ENCODE measurements around the gene PIAS4.

Gene PIAS4

GRCh38 chr19:4023600-4024398 is 16.3 kb downstream of the PIAS4 start:
- DNase-seq (ENCODE audit: low spot score): no peak

- no peak for DNase-seq (ENCODE audit: low spot score)
Observed at GRCh38 chr19:4025317-4025716, 17.8 kb downstream of the PIAS4 start.

GRCh38 chr19:4027146-4027545 is 19.6 kb downstream of the PIAS4 start:
- DNase-seq (ENCODE audit: low spot score): no peak

GRCh38 chr19:4028334-4029246 is 21.1 kb downstream of the PIAS4 start:
- no peak for DNase-seq (ENCODE audit: low spot score)

- no peak for DNase-seq (ENCODE audit: low spot score)
Observed at GRCh38 chr19:4029247-4029614, 21.7 kb downstream of the PIAS4 start.

GRCh38 chr19:4030552-4030951 is 23.0 kb downstream of the PIAS4 start:
- no peak for DNase-seq (ENCODE audit: low spot score)

GRCh38 chr19:4030981-4031380 is 23.4 kb downstream of the PIAS4 start:
- DNase-seq (ENCODE audit: low spot score): no peak

GRCh38 chr19:4031420-4031819 is 23.9 kb downstream of the PIAS4 start:
- DNase-seq (ENCODE audit: low spot score): no peak

GRCh38 chr19:4032436-4032835 is 24.9 kb downstream of the PIAS4 start:
- no peak for DNase-seq (ENCODE audit: low spot score)

- DNase-seq (ENCODE audit: low spot score): no peak
Observed at GRCh38 chr19:4033028-4033956, 25.8 kb downstream of the PIAS4 start.

GRCh38 chr19:4034048-4035017 is 26.8 kb downstream of the PIAS4 start:
- no peak for DNase-seq (ENCODE audit: low spot score)

- no peak for DNase-seq (ENCODE audit: low spot score)
Observed at GRCh38 chr19:4035018-4035566, 27.6 kb downstream of the PIAS4 start.

GRCh38 chr19:4035582-4035981 is 28.0 kb downstream of the PIAS4 start:
- no peak for DNase-seq (ENCODE audit: low spot score)

GRCh38 chr19:4036576-4037300 is 29.2 kb downstream of the PIAS4 start:
- no peak for DNase-seq (ENCODE audit: low spot score)

- DNase-seq (ENCODE audit: low spot score): no peak
Observed at GRCh38 chr19:4037301-4037949, 29.9 kb downstream of the PIAS4 start.

- DNase-seq (ENCODE audit: low spot score): no peak
Observed at GRCh38 chr19:4038057-4038456, 30.5 kb downstream of the PIAS4 start.

GRCh38 chr19:4038661-4039423 is 31.3 kb downstream of the PIAS4 start:
- DNase-seq (ENCODE audit: low spot score): no peak

- DNase-seq (ENCODE audit: low spot score): no peak
Observed at GRCh38 chr19:4042064-4042730, 34.7 kb downstream of the PIAS4 start.

Data from cerebellar cortex (tissue), 1 donor.